Epidermal melanocyte (primary cell): Measurements from ENCODE around the gene PPP4R3B.

Source experiments
- DNase-seq: peaks from one replicate; pipeline ENCODE4 v3.0.0; 2011; ENCODE audit warnings: low spot score; ENCODE audit not compliant: insufficient read length

The PPP4R3B gene

DNA sequence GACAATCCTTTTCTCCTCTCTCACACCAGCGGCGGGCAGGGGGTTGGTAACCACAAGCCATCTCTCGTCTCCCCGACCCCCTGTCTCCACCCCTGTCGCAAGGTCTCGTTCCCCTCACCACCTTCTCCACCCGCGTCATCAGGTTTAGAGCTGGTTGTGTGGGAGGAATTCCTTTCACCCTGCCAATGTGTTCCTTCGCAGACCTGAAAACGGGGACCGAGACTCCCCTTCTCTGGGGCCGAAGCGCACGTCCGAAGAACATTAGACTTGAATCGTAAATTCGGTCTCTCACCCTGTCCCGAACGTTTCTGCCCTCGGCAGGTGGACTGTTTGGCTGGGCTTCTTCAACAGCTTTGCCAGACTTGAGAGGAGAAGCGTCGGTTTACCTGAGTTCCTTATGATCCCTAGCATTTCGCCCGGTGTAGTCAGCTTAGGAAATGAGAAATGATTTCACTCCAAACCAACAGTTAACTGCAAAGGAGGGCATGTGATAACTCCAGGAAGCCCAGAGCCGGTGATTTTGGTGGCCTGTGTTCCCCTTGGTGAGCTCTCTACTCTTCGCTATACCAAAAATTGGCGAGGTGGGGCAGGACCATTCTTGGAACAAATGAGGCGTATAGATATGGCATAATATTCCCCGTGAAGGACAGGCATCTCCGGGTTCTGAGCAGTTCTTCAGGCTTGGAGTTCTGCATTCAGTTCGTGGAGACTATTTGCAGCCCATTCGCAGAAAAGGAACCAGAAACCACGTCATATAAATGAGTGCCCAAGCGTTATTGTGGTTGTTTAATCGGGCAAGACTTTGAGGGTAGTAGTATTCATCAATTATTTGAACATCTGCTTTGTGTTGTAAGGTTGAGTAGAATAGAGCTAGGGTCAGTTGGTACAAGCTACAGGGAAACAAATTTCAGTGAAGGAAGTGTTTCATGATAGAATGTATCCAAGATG lies 97.2 kb downstream of the PPP4R3B start:
- no peak for DNase-seq

GRCh38 chr2:55518841-55519165 lies 98.6 kb downstream of the PPP4R3B start:
- no peak for DNase-seq

GRCh38 chr2:55511508-55512124 lies 105.8 kb downstream of the PPP4R3B start:
- DNase-seq: no peak

- no peak for DNase-seq
Observed at GRCh38 chr2:55502590-55503141, 114.8 kb downstream of the PPP4R3B start.

DNA sequence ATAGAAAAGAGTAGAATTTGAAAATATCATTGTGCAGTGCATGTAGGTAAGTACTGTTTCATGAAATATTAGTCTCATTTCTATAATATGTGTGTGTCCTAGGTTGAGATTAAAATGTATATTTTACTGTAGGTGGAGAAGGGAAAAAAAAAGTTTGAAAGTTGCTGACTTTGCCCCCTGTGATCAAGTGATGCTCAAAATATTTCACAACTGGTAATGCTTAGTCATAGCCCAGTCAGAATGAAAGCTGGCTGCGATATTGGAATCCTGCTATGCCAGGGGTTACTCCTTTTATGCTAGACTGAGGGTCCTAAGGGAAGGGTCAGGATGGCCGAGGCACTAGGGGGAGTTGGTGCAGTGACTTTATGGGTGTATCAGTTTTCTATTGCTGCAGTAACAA lies 117.4 kb downstream of the PPP4R3B start:
- no peak for DNase-seq

- no peak for DNase-seq
Observed at GRCh38 chr2:55498582-55498981, 118.8 kb downstream of the PPP4R3B start.
